ENCODE results near the gene IKZF3.
"Not testable (repeated sequence)": the region's sequence is repeated elsewhere in the genome, so short reads cannot be mapped to it uniquely, and the experiment has no call there.

The IKZF3 gene

DNA sequence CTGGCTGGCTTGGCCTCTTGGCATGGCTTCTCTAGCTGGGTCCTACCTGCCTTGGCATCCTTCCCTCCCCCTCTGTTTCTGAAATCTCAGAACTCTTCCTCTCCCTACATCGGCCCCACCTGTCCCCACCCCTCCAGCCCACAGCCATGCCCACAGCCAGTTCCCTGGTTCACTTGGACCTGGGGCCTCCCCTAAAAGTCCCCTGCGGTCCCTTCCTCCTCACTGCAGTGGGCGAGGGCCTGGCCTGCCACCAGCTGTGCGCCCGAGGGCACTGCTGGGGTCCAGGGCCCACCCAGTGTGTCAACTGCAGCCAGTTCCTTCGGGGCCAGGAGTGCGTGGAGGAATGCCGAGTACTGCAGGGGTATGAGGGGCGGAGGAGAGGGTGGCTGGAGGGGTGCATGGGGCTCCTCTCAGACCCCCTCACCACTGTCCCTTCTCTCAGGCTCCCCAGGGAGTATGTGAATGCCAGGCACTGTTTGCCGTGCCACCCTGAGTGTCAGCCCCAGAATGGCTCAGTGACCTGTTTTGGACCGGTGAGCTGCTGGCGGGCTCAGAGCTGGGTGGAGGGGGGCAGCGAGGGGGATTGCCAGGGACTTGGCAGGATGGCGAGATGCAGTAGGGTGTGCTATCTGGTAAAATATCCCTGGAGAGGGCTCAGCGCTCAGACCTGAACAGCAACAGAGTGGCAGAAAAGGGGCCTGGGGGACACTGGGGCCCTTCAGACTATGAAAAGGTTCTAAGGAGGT lies 147.9 kb downstream of the IKZF3 start:
- no peaks in the 10 kb centered on the region for H3K36me3 ChIP-seq (ENCODE audit: insufficient read depth, low read length)
- no peak overlapping the region for H3K27ac ChIP-seq
- H3K9ac ChIP-seq (ENCODE audit: insufficient read length), result no peak overlapping the region
- TF ChIP-seq POLR2AphosphoS5 (IDR thresholded peaks at IDR 0.05; ENCODE audit: borderline replicate concordance, low read depth, low read length), result no peak
- TF ChIP-seq FOXP2 (optimal IDR thresholded peaks at IDR 0.05; ENCODE audit: control extremely low read depth, extremely low read length, insufficient read depth), result no peak
- TF ChIP-seq EZH2 (IDR thresholded peaks at IDR 0.05), result no peak
- H3K4me3 ChIP-seq, result no peak overlapping the region
- H3K9me3 ChIP-seq (ENCODE audit: low read depth, low read length), result no peaks in the 10 kb centered on the region
- DNase-seq (ENCODE audit: low read depth, low spot score), result no peak

DNA sequence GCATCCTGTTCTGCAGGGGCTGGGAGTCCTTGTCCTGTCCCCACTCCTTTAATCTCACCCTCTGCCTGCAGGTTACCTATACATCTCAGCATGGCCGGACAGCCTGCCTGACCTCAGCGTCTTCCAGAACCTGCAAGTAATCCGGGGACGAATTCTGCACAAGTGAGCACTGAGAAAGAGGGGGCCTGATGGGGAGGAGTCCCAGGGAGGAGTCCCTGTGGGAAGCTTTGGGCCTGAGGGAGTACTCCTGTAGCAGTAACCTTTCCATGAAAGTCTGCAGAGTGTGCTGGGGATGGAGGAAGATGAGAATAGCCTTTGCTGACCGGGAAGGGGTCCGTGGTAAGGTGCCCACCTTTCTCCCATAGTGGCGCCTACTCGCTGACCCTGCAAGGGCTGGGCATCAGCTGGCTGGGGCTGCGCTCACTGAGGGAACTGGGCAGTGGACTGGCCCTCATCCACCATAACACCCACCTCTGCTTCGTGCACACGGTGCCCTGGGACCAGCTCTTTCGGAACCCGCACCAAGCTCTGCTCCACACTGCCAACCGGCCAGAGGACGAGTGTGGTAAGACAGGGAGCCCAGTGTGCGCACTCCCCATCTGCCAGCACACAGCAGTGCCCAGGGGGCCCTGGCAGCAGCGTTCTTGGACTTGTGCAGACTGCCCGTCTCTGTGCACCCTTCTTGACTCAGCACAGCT lies 148.6 kb downstream of the IKZF3 start:
- Histone ChIP-seq H3K9me3 (ENCODE audit: low read depth, low read length) (no peaks in the 10 kb centered on the region), H3K36me3 (ENCODE audit: insufficient read depth, low read length) (no peaks in the 10 kb centered on the region), H3K9ac (ENCODE audit: insufficient read length) (no peak overlapping the region), H3K4me3 (no peak overlapping the region), H3K27ac (no peak overlapping the region)
- DNase-seq (ENCODE audit: low read depth, low spot score), result no peak
- TF ChIP-seq POLR2AphosphoS5 (IDR thresholded peaks at IDR 0.05; ENCODE audit: borderline replicate concordance, low read depth, low read length), result no peak
- TF ChIP-seq FOXP2 (optimal IDR thresholded peaks at IDR 0.05; ENCODE audit: control extremely low read depth, extremely low read length, insufficient read depth), result no peak

DNA sequence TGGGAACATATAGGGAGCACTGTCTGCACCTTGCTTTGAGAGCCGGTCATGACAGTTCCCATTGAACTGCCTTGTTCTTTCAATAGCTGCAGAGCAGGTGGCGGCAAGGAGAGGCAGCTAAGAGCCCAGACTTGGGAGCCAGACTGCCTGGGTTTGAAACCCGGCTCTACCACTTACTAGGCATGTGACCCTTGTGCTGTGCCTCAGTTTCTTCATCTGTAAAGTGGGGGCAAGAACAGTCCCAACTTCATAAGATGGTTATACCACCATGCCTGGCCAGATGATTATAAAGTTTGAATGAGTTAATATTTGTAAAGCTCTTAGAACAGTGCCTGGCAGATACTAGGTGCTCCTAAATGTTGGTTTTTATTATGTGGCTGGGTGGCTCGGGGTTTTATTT lies 149.9 kb downstream of the IKZF3 start:
- TF ChIP-seq FOXP2 (optimal IDR thresholded peaks at IDR 0.05; ENCODE audit: control extremely low read depth, extremely low read length, insufficient read depth) (no peak), POLR2AphosphoS5 (IDR thresholded peaks at IDR 0.05; ENCODE audit: borderline replicate concordance, low read depth, low read length) (no peak), EZH2 (IDR thresholded peaks at IDR 0.05) (no peak)
- Histone ChIP-seq H3K27ac (no peak overlapping the region), H3K9me3 (ENCODE audit: low read depth, low read length) (no peaks in the 10 kb centered on the region), H3K4me3 (no peak overlapping the region), H3K9ac (ENCODE audit: insufficient read length) (no peak overlapping the region), H3K36me3 (ENCODE audit: insufficient read depth, low read length) (no peaks in the 10 kb centered on the region; the same call in 1 of the 2 replicates)
- DNase-seq (ENCODE audit: low read depth, low spot score), result no peak

DNA sequence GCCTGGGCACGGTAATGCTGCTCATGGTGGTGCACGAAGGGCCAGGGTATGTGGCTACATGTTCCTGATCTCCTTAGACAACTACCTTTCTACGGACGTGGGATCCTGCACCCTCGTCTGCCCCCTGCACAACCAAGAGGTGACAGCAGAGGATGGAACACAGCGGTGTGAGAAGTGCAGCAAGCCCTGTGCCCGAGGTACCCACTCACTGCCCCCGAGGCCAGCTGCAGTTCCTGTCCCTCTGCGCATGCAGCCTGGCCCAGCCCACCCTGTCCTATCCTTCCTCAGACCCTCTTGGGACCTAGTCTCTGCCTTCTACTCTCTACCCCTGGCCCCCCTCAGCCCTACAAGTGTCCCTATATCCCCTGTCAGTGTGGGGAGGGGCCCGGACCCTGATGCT lies 152.3 kb downstream of the IKZF3 start:
- no peaks in the 10 kb centered on the region for H3K9me3 ChIP-seq (ENCODE audit: low read depth, low read length)

DNA sequence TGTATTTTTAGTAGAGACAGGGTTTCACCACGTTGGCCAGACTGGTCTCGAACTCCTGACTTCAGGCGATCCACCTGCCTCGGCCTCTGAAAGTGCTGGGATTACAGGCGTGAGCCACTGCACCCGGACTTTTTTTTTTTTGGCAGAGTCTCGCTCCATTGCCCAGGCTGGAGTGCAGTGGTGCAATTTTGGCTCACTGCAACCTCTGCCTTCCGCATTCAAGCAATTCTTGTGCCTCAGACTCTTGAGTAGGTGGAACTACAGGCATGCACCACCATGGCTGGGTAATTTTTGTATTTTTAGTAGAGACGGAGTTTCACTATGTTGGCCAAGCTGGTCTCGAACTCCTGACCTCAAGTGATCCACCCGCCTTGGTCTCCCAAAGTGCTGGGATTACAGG lies 153.0 kb downstream of the IKZF3 start:
- H3K9ac ChIP-seq (ENCODE audit: insufficient read length); DNase-seq (ENCODE audit: low read depth, low spot score); H3K9me3 ChIP-seq (ENCODE audit: low read depth, low read length); H3K4me3 ChIP-seq; H3K36me3 ChIP-seq (ENCODE audit: insufficient read depth, low read length); H3K27ac ChIP-seq: not testable (repeated sequence)

More for the DNA sequence above, 152.3 kb downstream of the IKZF3 start:
- Histone ChIP-seq H3K36me3 (ENCODE audit: insufficient read depth, low read length) (no peaks in the 10 kb centered on the region; the same call in 1 of the 2 replicates), H3K27ac (no peak overlapping the region), H3K4me3 (no peak overlapping the region), H3K9ac (ENCODE audit: insufficient read length) (no peak overlapping the region)
- DNase-seq (ENCODE audit: low read depth, low spot score), result no peak
- no peak for TF ChIP-seq POLR2AphosphoS5 (IDR thresholded peaks at IDR 0.05; ENCODE audit: borderline replicate concordance, low read depth, low read length)
- no peak for TF ChIP-seq FOXP2 (optimal IDR thresholded peaks at IDR 0.05; ENCODE audit: control extremely low read depth, extremely low read length, insufficient read depth)
- TF ChIP-seq EZH2 (IDR thresholded peaks at IDR 0.05), result no peak

DNA sequence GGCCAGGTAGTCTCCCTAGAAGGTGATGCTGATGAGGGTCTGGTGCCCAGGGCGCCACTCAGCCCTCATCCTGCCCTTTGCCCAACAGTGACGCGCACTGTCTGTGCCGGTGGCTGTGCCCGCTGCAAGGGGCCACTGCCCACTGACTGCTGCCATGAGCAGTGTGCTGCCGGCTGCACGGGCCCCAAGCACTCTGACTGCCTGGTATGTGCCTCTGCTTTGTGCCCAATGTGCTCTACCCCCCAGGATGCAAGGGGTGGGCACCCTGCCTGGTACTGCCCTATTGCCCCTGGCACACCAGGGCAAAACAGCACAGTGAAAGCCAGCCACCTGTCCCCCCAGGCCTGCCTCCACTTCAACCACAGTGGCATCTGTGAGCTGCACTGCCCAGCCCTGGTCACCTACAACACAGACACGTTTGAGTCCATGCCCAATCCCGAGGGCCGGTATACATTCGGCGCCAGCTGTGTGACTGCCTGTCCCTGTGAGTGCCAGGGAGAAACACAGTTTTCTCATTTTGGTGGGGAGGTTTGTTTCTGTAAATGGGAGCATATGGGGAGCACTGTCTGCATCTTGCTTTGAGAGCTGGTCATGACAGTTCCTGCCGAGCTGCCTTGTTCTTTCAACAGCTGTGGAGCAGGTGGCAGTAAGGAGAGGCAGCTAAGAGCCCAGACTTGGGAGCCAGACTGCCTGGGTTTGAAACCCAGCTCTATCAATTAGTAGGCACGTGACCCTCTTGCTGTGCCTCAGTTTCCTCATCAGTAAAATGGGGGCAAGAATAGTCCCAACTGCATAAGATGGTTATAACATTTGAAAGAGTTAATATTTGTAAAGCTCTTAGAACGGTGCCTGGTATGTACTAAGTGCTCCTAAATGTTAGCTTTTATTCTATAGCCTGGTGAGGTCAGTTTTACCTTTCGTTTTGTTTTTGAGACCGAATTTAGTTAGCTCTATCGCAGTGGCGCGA lies 153.8 kb downstream of the IKZF3 start:
- Histone ChIP-seq H3K4me3 (no peak overlapping the region), H3K9me3 (ENCODE audit: low read depth, low read length) (no peaks in the 10 kb centered on the region), H3K27ac (no peak overlapping the region), H3K36me3 (ENCODE audit: insufficient read depth, low read length) (no peaks in the 10 kb centered on the region; the same call in 1 of the 2 replicates), H3K9ac (ENCODE audit: insufficient read length) (no peak overlapping the region)
- DNase-seq (ENCODE audit: low read depth, low spot score), result no peak
- TF ChIP-seq POLR2AphosphoS5 (IDR thresholded peaks at IDR 0.05; ENCODE audit: borderline replicate concordance, low read depth, low read length), result no peak
- no peak for TF ChIP-seq FOXP2 (optimal IDR thresholded peaks at IDR 0.05; ENCODE audit: control extremely low read depth, extremely low read length, insufficient read depth)
- no peak for TF ChIP-seq EZH2 (IDR thresholded peaks at IDR 0.05)

DNA sequence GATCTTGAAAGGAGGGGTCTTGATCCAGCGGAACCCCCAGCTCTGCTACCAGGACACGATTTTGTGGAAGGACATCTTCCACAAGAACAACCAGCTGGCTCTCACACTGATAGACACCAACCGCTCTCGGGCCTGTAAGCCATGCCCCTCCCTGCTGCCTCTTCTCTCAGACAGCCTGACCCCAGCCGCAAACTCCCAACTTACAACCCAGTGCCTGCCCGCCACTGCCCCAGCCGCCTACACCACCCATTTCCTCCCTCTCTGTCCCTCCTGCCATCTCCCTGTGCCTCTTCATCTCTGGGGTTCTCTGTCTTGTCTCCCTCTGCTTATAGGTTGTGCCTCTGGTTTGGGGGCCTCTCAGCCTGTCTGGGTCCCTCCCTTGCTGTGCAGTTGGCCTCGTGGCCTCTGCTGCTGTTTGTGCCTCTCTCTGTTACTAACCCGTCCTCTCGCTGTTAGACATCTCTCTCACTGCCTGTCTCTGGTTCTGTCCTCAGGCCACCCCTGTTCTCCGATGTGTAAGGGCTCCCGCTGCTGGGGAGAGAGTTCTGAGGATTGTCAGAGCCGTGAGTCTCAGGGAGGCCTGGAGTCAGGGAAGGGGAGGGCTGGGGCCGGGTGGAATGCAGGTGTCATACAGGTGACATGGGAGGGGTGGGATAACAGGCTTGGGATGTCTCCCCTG lies 154.7 kb downstream of the IKZF3 start:
- Histone ChIP-seq H3K4me3 (no peak overlapping the region), H3K36me3 (ENCODE audit: insufficient read depth, low read length) (no peaks in the 10 kb centered on the region; the same call in 1 of the 2 replicates), H3K27ac (no peak overlapping the region), H3K9me3 (ENCODE audit: low read depth, low read length) (no peaks in the 10 kb centered on the region), H3K9ac (ENCODE audit: insufficient read length) (no peak overlapping the region)
- no peak for DNase-seq (ENCODE audit: low read depth, low spot score)
- no peak for TF ChIP-seq EZH2 (IDR thresholded peaks at IDR 0.05)
- no peak for TF ChIP-seq POLR2AphosphoS5 (IDR thresholded peaks at IDR 0.05; ENCODE audit: borderline replicate concordance, low read depth, low read length)
- no peak for TF ChIP-seq FOXP2 (optimal IDR thresholded peaks at IDR 0.05; ENCODE audit: control extremely low read depth, extremely low read length, insufficient read depth)

Data from SK-N-MC (cell line).